GM23338 (cell line): ENCODE data around the gene MAPK8. TPM values are rescaled to one million over a fixed set of nuclear protein-coding genes. Genes with fewer than 3 reads are reported as not detected.

Source experiments
- ATAC-seq: fragments of 200-7000 bp; cut with Tn5 transposase; 3 replicates; pipeline ENCODE4 v1.9.1; 2020
- DNase-seq: peaks from one replicate; pipeline ENCODE4 v3.0.0-alpha.2; 2015; ENCODE audit warnings: low spot score
- H2AFZ ChIP-seq: fragments of 200-600 bp; sonication (generic); 2 replicates; pipeline ENCODE4 v1.8.0; 2016; ENCODE audit warnings: antibody characterized with exemption, mild to moderate bottlenecking, moderate library complexity
- H3F3A ChIP-seq: fragments of 200-600 bp; sonication (generic); replicated peaks from 2 replicates; pipeline ENCODE4 v1.8.0; 2017; ENCODE audit warnings: antibody characterized with exemption, mixed run types, low read depth
- H3K27ac ChIP-seq: fragments of 200-600 bp; sonication (generic); 2 replicates; pipeline ENCODE4 v1.6.1; 2016; ENCODE audit warnings: low read depth
- H3K27me3 ChIP-seq: fragments of 200-600 bp; sonication (generic); 2 replicates; pipeline ENCODE4 v1.8.0; 2016; ENCODE audit warnings: mild to moderate bottlenecking, mixed run types, moderate library complexity; ENCODE audit not compliant: insufficient read depth
- H3K36me3 ChIP-seq: fragments of 200-600 bp; sonication (generic); 2 replicates; pipeline ENCODE4 v1.8.0; 2016; ENCODE audit warnings: mild to moderate bottlenecking; ENCODE audit not compliant: insufficient read depth
- H3K4me1 ChIP-seq: fragments of 200-600 bp; sonication (generic); 2 replicates; pipeline ENCODE4 v1.8.0; 2016; ENCODE audit warnings: mild to moderate bottlenecking, moderate library complexity; ENCODE audit not compliant: insufficient read depth
- H3K4me2 ChIP-seq: fragments of 200-600 bp; sonication (generic); 2 replicates; pipeline ENCODE4 v1.7.1; 2017; ENCODE audit warnings: mixed run types
- H3K4me3 ChIP-seq: fragments of 200-600 bp; sonication (generic); 2 replicates; pipeline ENCODE4 v1.6.1; 2016; ENCODE audit warnings: mixed run types
- H3K79me2 ChIP-seq: fragments of 200-600 bp; sonication (generic); replicated peaks from 2 replicates; pipeline ENCODE4 v1.8.0; 2017; ENCODE audit warnings: mild to moderate bottlenecking; ENCODE audit not compliant: insufficient read depth
- H3K9me2 ChIP-seq: fragments of 200-600 bp; sonication (generic); 2 replicates; pipeline ENCODE4 v1.8.0; 2017; ENCODE audit not compliant: insufficient read depth
- H4K20me1 ChIP-seq: fragments of 200-600 bp; sonication (generic); replicated peaks from 2 replicates; pipeline ENCODE4 v1.8.0; 2017; ENCODE audit warnings: mild to moderate bottlenecking; ENCODE audit not compliant: insufficient read depth
- H3K27ac Mint-ChIP-seq: 2 replicates; pipeline ENCODE4 v1.8.0; 2020; ENCODE audit warnings: inconsistent platforms, mild to moderate bottlenecking, moderate library complexity, mixed read lengths
- H3K27me3 Mint-ChIP-seq: 3 replicates; pipeline ENCODE4 v1.8.0; 2022; ENCODE audit warnings: low read depth, mild to moderate bottlenecking, moderate library complexity, mixed read lengths, inconsistent platforms; ENCODE audit not compliant: insufficient read depth, poor library complexity
- H3K36me3 Mint-ChIP-seq: 3 replicates; pipeline ENCODE4 v1.8.0; 2021; ENCODE audit warnings: low read depth, mild to moderate bottlenecking, inconsistent platforms, moderate library complexity, mixed read lengths
- H3K4me1 Mint-ChIP-seq: 3 replicates; pipeline ENCODE4 v1.8.0; 2020; ENCODE audit warnings: mild to moderate bottlenecking, inconsistent platforms, mixed read lengths
- H3K4me3 Mint-ChIP-seq: 3 replicates; pipeline ENCODE4 v1.8.0; 2021; ENCODE audit warnings: moderate library complexity, mild to moderate bottlenecking, inconsistent platforms, mixed read lengths
- H3K9me3 Mint-ChIP-seq: 3 replicates; pipeline ENCODE4 v1.8.0; 2020; ENCODE audit warnings: moderate library complexity, mild to moderate bottlenecking, inconsistent platforms, mixed read lengths
- CREB1 ChIP-seq: fragments of 250-450 bp; sonication (Bioruptor Pico); IDR thresholded peaks from 2 replicates; pipeline ENCODE4 v1.5.0; 2020; ENCODE audit warnings: low read depth, mild to moderate bottlenecking, moderate library complexity
- ETS1 ChIP-seq: IDR thresholded peaks from 2 replicates; pipeline ENCODE4 v1.6.1; 2016; ENCODE audit warnings: antibody characterized with exemption
- EZH2 ChIP-seq: fragments of 200-600 bp; sonication (generic); IDR thresholded peaks from one replicate; pipeline ENCODE4 v1.8.0; 2017; ENCODE audit warnings: antibody characterized with exemption, mild to moderate bottlenecking, low read depth; ENCODE audit not compliant: unreplicated experiment
- EZH2phosphoT487 ChIP-seq: fragments of 200-600 bp; sonication (generic); IDR thresholded peaks from one replicate; pipeline ENCODE4 v1.8.1; 2018; ENCODE audit warnings: antibody characterized with exemption; ENCODE audit not compliant: unreplicated experiment
- NANOG ChIP-seq: IDR thresholded peaks from 2 replicates; pipeline ENCODE4 v1.6.1; 2016; ENCODE audit warnings: antibody characterized with exemption, borderline replicate concordance
- REST ChIP-seq: IDR thresholded peaks from one replicate; pipeline ENCODE4 v1.6.1; 2018; ENCODE audit warnings: antibody characterized with exemption; ENCODE audit not compliant: unreplicated experiment
- STAT1 ChIP-seq: IDR thresholded peaks from one replicate; pipeline ENCODE4 v1.6.1; 2016; ENCODE audit warnings: antibody characterized with exemption; ENCODE audit not compliant: unreplicated experiment
- polyA plus RNA-seq: library from polyadenylated mRNA; unstranded; fragments of >200 nt; fragmentation: Nextera tagmentation; extraction: Ambion mirVana; gene quantifications from 2 replicates; pipeline ENCODE4 v1.2.1, GENCODE V29; 2016
- total RNA-seq: library from RNA; depleted of rRNA; stranded (reverse); fragments of >200 nt; shearing (Covaris generic); gene quantifications from 2 replicates; pipeline ENCODE4 v1.2.3, GENCODE V29; 2014
- TF ChIP-seq, protein P1 (sequence below): fragments of 250-450 bp; sonication (Bioruptor Pico); IDR thresholded peaks from 2 replicates; pipeline ENCODE4 v1.5.0; 2020; ENCODE audit warnings: mild to moderate bottlenecking, moderate library complexity

MAPK8 gene
- total and polyA plus RNA-seq, 2 experiments from 2014 or later, result 52.4 to 73.6 TPM

GRCh38 chr10:48369501-48369900, 63.0 kb downstream of the MAPK8 start (continued):
- TF ChIP-seq, protein P1, sequence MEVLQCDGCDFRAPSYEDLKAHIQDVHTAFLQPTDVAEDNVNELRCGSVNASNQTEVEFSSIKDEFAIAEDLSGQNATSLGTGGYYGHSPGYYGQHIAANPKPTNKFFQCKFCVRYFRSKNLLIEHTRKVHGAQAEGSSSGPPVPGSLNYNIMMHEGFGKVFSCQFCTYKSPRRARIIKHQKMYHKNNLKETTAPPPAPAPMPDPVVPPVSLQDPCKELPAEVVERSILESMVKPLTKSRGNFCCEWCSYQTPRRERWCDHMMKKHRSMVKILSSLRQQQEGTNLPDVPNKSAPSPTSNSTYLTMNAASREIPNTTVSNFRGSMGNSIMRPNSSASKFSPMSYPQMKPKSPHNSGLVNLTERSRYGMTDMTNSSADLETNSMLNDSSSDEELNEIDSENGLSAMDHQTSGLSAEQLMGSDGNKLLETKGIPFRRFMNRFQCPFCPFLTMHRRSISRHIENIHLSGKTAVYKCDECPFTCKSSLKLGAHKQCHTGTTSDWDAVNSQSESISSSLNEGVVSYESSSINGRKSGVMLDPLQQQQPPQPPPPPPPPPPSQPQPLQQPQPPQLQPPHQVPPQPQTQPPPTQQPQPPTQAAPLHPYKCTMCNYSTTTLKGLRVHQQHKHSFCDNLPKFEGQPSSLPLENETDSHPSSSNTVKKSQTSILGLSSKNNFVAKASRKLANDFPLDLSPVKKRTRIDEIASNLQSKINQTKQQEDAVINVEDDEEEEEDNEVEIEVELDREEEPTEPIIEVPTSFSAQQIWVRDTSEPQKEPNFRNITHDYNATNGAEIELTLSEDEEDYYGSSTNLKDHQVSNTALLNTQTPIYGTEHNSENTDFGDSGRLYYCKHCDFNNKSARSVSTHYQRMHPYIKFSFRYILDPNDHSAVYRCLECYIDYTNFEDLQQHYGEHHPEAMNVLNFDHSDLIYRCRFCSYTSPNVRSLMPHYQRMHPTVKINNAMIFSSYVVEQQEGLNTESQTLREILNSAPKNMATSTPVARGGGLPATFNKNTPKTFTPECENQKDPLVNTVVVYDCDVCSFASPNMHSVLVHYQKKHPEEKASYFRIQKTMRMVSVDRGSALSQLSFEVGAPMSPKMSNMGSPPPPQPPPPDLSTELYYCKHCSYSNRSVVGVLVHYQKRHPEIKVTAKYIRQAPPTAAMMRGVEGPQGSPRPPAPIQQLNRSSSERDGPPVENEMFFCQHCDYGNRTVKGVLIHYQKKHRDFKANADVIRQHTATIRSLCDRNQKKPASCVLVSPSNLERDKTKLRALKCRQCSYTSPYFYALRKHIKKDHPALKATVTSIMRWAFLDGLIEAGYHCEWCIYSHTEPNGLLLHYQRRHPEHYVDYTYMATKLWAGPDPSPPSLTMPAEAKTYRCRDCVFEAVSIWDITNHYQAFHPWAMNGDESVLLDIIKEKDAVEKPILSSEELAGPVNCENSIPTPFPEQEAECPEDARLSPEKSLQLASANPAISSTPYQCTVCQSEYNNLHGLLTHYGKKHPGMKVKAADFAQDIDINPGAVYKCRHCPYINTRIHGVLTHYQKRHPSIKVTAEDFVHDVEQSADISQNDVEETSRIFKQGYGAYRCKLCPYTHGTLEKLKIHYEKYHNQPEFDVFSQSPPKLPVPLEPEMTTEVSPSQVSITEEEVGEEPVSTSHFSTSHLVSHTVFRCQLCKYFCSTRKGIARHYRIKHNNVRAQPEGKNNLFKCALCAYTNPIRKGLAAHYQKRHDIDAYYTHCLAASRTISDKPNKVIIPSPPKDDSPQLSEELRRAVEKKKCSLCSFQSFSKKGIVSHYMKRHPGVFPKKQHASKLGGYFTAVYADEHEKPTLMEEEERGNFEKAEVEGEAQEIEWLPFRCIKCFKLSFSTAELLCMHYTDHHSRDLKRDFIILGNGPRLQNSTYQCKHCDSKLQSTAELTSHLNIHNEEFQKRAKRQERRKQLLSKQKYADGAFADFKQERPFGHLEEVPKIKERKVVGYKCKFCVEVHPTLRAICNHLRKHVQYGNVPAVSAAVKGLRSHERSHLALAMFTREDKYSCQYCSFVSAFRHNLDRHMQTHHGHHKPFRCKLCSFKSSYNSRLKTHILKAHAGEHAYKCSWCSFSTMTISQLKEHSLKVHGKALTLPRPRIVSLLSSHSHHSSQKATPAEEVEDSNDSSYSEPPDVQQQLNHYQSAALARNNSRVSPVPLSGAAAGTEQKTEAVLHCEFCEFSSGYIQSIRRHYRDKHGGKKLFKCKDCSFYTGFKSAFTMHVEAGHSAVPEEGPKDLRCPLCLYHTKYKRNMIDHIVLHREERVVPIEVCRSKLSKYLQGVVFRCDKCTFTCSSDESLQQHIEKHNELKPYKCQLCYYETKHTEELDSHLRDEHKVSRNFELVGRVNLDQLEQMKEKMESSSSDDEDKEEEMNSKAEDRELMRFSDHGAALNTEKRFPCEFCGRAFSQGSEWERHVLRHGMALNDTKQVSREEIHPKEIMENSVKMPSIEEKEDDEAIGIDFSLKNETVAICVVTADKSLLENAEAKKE, result no peak
- TF ChIP-seq EZH2, result no peak
- TF ChIP-seq CREB1 (CRISPR knock-in tag), result no peak

GRCh38 chr10:48377751-48378530, 71.5 kb downstream of the MAPK8 start:
- H3K27me3 Mint-ChIP-seq, result peaks cover 2% of the 10 kb centered on the region
- no peak for ATAC-seq

More at GRCh38 chr10:48377751-48378530, 71.5 kb downstream of the MAPK8 start:
- H3F3A ChIP-seq, result no peaks in the 10 kb centered on the region
- no peaks in the 10 kb centered on the region for H3K27me3 ChIP-seq
- H4K20me1 ChIP-seq, result no peaks in the 10 kb centered on the region
- H3K79me2 ChIP-seq, result peaks cover 29% of the 10 kb centered on the region
- no peaks in the 10 kb centered on the region for H3K36me3 ChIP-seq
- H3K9me3 Mint-ChIP-seq, result peaks cover 16% of the 10 kb centered on the region; the same call in 2 of the 3 replicates
- H2AFZ ChIP-seq, result no peak overlapping the region
- no peak overlapping the region for H3K4me2 ChIP-seq
- TF ChIP-seq REST, result no peak
- TF ChIP-seq ETS1, result no peak
- TF ChIP-seq STAT1, result no peak
- no peak for TF ChIP-seq EZH2phosphoT487
- no peak for TF ChIP-seq EZH2
- no peak for TF ChIP-seq NANOG
- peaks cover 3% of the 10 kb centered on the region; the same call in 2 of the 3 replicates for H3K4me1 Mint-ChIP-seq
- H3K4me3 ChIP-seq, result no peak overlapping the region
- no peaks in the 10 kb centered on the region; the same call in 1 of the 2 replicates for H3K9me2 ChIP-seq
- no peak for DNase-seq
- no peak overlapping the region for H3K4me3 Mint-ChIP-seq
- peaks cover under 1% of the 10 kb centered on the region; the same call in 1 of the 2 replicates for H3K4me1 ChIP-seq
- H3K36me3 Mint-ChIP-seq, result peaks cover 15% of the 10 kb centered on the region; the same call in 2 of the 3 replicates
- no peak overlapping the region for H3K27ac ChIP-seq
- H3K27ac Mint-ChIP-seq, result peak overlapping the region; percentile 64; the same call in 1 of the 2 replicates
